Heart left ventricle (tissue), 16 donors: ENCODE data around the gene MUC4. TPM values are rescaled to one million over a fixed set of nuclear protein-coding genes. Genes with fewer than 3 reads are reported as not detected.

Experiments used
- ATAC-seq, 4 donors: fragments of 200-7000 bp; cut with Tn5 transposase; one replicate each; pipeline ENCODE4 v1.9.1; 2020 to 2022; ENCODE audit warnings: moderate library complexity in 4 of 4, mild to moderate bottlenecking in 3 of 4, moderate number of reproducible peaks in 1 of 4
- DNase-seq, 5 donors: peaks; one replicate each; pipeline ENCODE4 v3.0.0-alpha.2; 2020
- H3K27ac ChIP-seq, 12 donors: fragments of 200-600 bp; sonication (generic) in 4 of 12; one replicate each; pipeline versions ENCODE4 v1.5.0 to v1.8.0; 2016 to 2022; ENCODE audit warnings: mild to moderate bottlenecking in 2 of 12
- H3K27me3 ChIP-seq, 9 donors: fragments of 200-600 bp; sonication (generic) in 2 of 9; one replicate each; pipeline versions ENCODE4 v1.5.1 to v1.8.0; 2016 to 2022; ENCODE audit warnings: mild to moderate bottlenecking in 3 of 9
- H3K36me3 ChIP-seq, 9 donors: fragments of 200-600 bp; sonication (generic) in 2 of 9; one replicate each; pipeline versions ENCODE4 v1.5.0 to v1.8.0; 2018 to 2022; ENCODE audit warnings: mild to moderate bottlenecking in 2 of 9
- H3K4me1 ChIP-seq, 12 donors: fragments of 200-600 bp; sonication (generic) in 4 of 12; one replicate each; pipeline versions ENCODE4 v1.5.0 to v1.8.0; 2016 to 2022; ENCODE audit warnings: mild to moderate bottlenecking in 3 of 12
- H3K4me3 ChIP-seq, 12 donors: fragments of 200-600 bp; sonication (generic) in 4 of 12; one replicate each; pipeline versions ENCODE4 v1.5.0 to v1.8.0; 2017 to 2022; ENCODE audit warnings: mild to moderate bottlenecking in 9 of 12, moderate library complexity in 4 of 12
- H3K9me3 ChIP-seq, 12 donors: fragments of 200-600 bp; sonication (generic) in 4 of 12; one replicate each; pipeline versions ENCODE4 v1.5.0 to v1.8.0; 2016 to 2022; ENCODE audit warnings: mild to moderate bottlenecking in 1 of 12
- CTCF ChIP-seq, 12 donors: fragments of 200-600 bp; sonication (generic) in 4 of 12; IDR thresholded peaks; one replicate each; pipeline versions ENCODE4 v1.5.0 to v1.8.0; 2018 to 2022; ENCODE audit warnings: antibody characterized with exemption in 12 of 12, mild to moderate bottlenecking in 5 of 12
- POLR2A ChIP-seq, 2 donors: fragments of 450-650 bp; IDR thresholded peaks; one replicate each; pipeline ENCODE4 v1.6.1; 2017; ENCODE audit warnings: antibody characterized with exemption in 2 of 2, mild to moderate bottlenecking in 2 of 2, moderate library complexity in 2 of 2
- WGBS, 4 donors: extraction: QIAGEN DNeasy Blood & Tissue Kit in 2 of 4; methylation state at CpG; one replicate each; pipeline versions ENCODE4 v1.1.5 to v1.1.7; 2013 to 2018; 5-methylcytosine and 5-hydroxymethylcytosine counted together
- intact Hi-C, 10 donors: fragments of 100-400 bp; cut with DNase I; formaldehyde crosslinking; loops; one replicate each; pipeline versions ENCODE4 v1.11.1 to v1.14.2; 2022
- polyA plus RNA-seq, 2 donors: library from polyadenylated mRNA; stranded (reverse); fragments of 200-250 nt; gene quantifications; one replicate each; pipeline ENCODE4 v1.2.3, GENCODE V29; 2013
- total RNA-seq, 9 donors: library from RNA; depleted of rRNA in 2 of 9; stranded (reverse); fragments of >200 nt in 2 of 9; fragmentation: NEBNext Ultra II Directional in 3 of 9; extraction: Animal tissue kit (Norgen Biotek cat#: 25700) in 3 of 9; gene quantifications; one replicate each; pipeline versions ENCODE4 v1.1.0 to v1.2.4, GENCODE V29; 2016 to 2023
- donor health status: ischemic (EF 13 %, LVEDD 7.1; RV severe dilation, severe dysfunction).
- donor health status: healthy with polysubstance abuse.
- donor health status: DM: no; HTN: yes; CAD: no.
- donor health status: DM: no; HTN: no; CAD: no.
- donor health status: ischemic (EF 25% LVEDD 6.9; RV normal size, moderate dysfunction).
- donor health status: ischemic (EF 25% LVEDD 5.7; RV mildly dilated, moderate dysfunction).
- donor health status: healthy.
- donor health status: DM: yes; HTN: yes; CAD: no.
- donor health status: ischemic (EF 35%, LVEDD 5.7; RV mildly dilated, moderate dysfunction).
- donor health status: nonischemic (EF 11% LVEDD 7.7; RV severe dilation, severe dysfunction).
- donor health status: DM: yes; HTN: yes; CAD: no.
- donor health status: PGD.
- donor health status: ischemic (EF 29% LVEDD 5.4; RV normal size, mild dysfunction).
- donor health status: nonischemic (EF 23%, LVEDD 6.1; RV moderate dilation, normal function).

Gene MUC4
- total and polyA plus RNA-seq, 11 donors: 0.02 to 0.17 (median 0.03) TPM; not detected in 8

- peaks cover 0 to 42% (median 31%) of the 10 kb centered on the region in 9 donors for H3K27me3 ChIP-seq
- DNase-seq: no peak
- intact Hi-C loops: no loop called here
Observed at GRCh38 chr3:195757438-195757770, 54.3 kb downstream of the MUC4 start.

GRCh38 chr3:195755791-195756676 lies 55.7 kb downstream of the MUC4 start:
- no peak overlapping the region for H3K4me3 ChIP-seq
- DNase-seq: no peak
- intact Hi-C loops: no loop called here
- H3K9me3 ChIP-seq: no peaks in the 10 kb centered on the region
- H3K27ac ChIP-seq: no peak overlapping the region
- TF ChIP-seq CTCF (IDR thresholded peaks at IDR 0.05) (no peak), POLR2A (IDR thresholded peaks at IDR 0.05) (no peak)
- H3K36me3 ChIP-seq: no peaks in the 10 kb centered on the region
- H3K4me1 ChIP-seq: peaks cover 0 to 16% (median 3%) of the 10 kb centered on the region in 12 donors
- H3K27me3 ChIP-seq: peaks cover 0 to 36% (median 22%) of the 10 kb centered on the region in 9 donors
- no peak for ATAC-seq
- 64 to 70% (median 67%) methylated on average over 14 to 16 of the region's 16 CpGs for WGBS, 4 donors

More at GRCh38 chr3:195757438-195757770, 54.3 kb downstream of the MUC4 start:
- TF ChIP-seq POLR2A (IDR thresholded peaks at IDR 0.05) (no peak), CTCF (IDR thresholded peaks at IDR 0.05) (no peak)
- no peak overlapping the region for H3K4me3 ChIP-seq
- no peaks in the 10 kb centered on the region for H3K36me3 ChIP-seq
- peaks cover 0 to 19% (median 3%) of the 10 kb centered on the region in 12 donors for H3K4me1 ChIP-seq
- no peak for ATAC-seq
- 5 to 16% (median 9%) methylated on average over 8 of the region's 8 CpGs for WGBS, 4 donors
- H3K27ac ChIP-seq: no peak overlapping the region
- H3K9me3 ChIP-seq: no peaks in the 10 kb centered on the region

- DNase-seq (no peak), ATAC-seq (no peak)
- intact Hi-C loops: no loop called here
- no peaks in the 10 kb centered on the region for H3K36me3 ChIP-seq
- H3K27me3 ChIP-seq: peaks cover 0 to 34% (median 17%) of the 10 kb centered on the region in 9 donors
- 85 to 88% (median 87%) methylated on average over 7 of the region's 7 CpGs for WGBS, 4 donors
- no peak overlapping the region for H3K4me3 ChIP-seq
- H3K9me3 ChIP-seq: no peaks in the 10 kb centered on the region
- H3K27ac ChIP-seq: no peak overlapping the region
- peaks cover 0 to 12% (median 3%) of the 10 kb centered on the region in 12 donors for H3K4me1 ChIP-seq
- TF ChIP-seq POLR2A (IDR thresholded peaks at IDR 0.05) (no peak), CTCF (IDR thresholded peaks at IDR 0.05) (no peak)
Observed at GRCh38 chr3:195755391-195755790, 56.3 kb downstream of the MUC4 start.

- Histone ChIP-seq H3K4me1 (peaks cover 0 to 12% (median 3%) of the 10 kb centered on the region in 12 donors), H3K27me3 (peaks cover 0 to 34% (median 16%) of the 10 kb centered on the region in 9 donors), H3K36me3 (no peaks in the 10 kb centered on the region), H3K9me3 (no peaks in the 10 kb centered on the region), H3K27ac (no peak overlapping the region), H3K4me3 (no peak overlapping the region)
- 91 to 92% (median 91%) methylated on average over 7 of the region's 7 CpGs for WGBS, 4 donors
- DNase-seq: no peak
- intact Hi-C loops: no loop called here
- ATAC-seq: no peak
- TF ChIP-seq CTCF (IDR thresholded peaks at IDR 0.05): no peak
- TF ChIP-seq POLR2A (IDR thresholded peaks at IDR 0.05): no peak
Observed at GRCh38 chr3:195754906-195755305, 56.8 kb downstream of the MUC4 start.
